ENCODE measurements around the gene AGPAT4. TPM values are rescaled to one million over a fixed set of nuclear protein-coding genes. Genes with fewer than 3 reads are reported as not detected.

AGPAT4 gene
- total and polyA plus RNA-seq, 2 of the 13 experiments (the other 11 are each of a cell fraction or from before 2014, with no cell fraction given), result 0.07 to 0.13 TPM

GRCh38 chr6:161116554-161116953 lies 157.3 kb downstream of the AGPAT4 start:
- no peak for FAIRE-seq
- 100% methylated on average over 4 of the region's 4 CpGs for WGBS (ENCODE audit: low lambda C conversion rate)
- POLR2A ChIA-PET, result no interaction called here
- Histone ChIP-seq H3K4me3 (replicated peaks in 1 of 3; ENCODE audit: insufficient read depth in 1 of 3, low read depth in 2 of 3, low read length in 3 of 3) (no peak overlapping the region), H3K9ac (ENCODE audit: insufficient read depth, low read depth, low read length) (no peak overlapping the region), H2AFZ (ENCODE audit: low read length) (no peak overlapping the region), H3K27ac (ENCODE audit: extremely low read length, insufficient read depth, low read length) (no peak overlapping the region), H3K4me2 (ENCODE audit: low read depth, low read length) (no peak overlapping the region), H3K79me2 (ENCODE audit: insufficient read depth, low read length) (no peaks in the 10 kb centered on the region), H3K9me3 (ENCODE audit: low read length) (peaks cover 16% of the 10 kb centered on the region; the same call in 1 of the 2 replicates), H3K27me3 (ENCODE audit: control insufficient read depth in 1 of 2, insufficient read depth in 2 of 2, low read length in 2 of 2) (no peaks in the 10 kb centered on the region), H4K20me1 (ENCODE audit: insufficient read depth, low read length) (no peaks in the 10 kb centered on the region), H3K4me1 (ENCODE audit: insufficient read depth, low read length) (no peaks in the 10 kb centered on the region), H3K36me3 (replicated peaks in 1 of 2; ENCODE audit: control insufficient read depth in 1 of 2, insufficient read depth in 2 of 2, low read length in 2 of 2) (peaks cover 14 to 68% of the 10 kb centered on the region in 2 experiments)
- in situ Hi-C loops (cut with HindIII; ENCODE audit: extremely low pct_ligation_motif_present, low pct_unique_long_range_greater_than_20kb), result no loop called here
- CTCF ChIA-PET (ENCODE audit: low intra/inter-chr PET ratio, low total read pairs), result no interaction called here
- ATAC-seq, result no peak
- DNase-seq (ENCODE audit: low spot score), result no peak
- intact Hi-C loops (cut with micrococcal nuclease; ENCODE audit: unreplicated experiment), result no loop called here
- TF ChIP-seq GATAD1 (CRISPR knock-in tag; IDR thresholded peaks at IDR 0.05) (no peak), TAF15 (IDR thresholded peaks at IDR 0.05; ENCODE audit: low read depth, low read length, poor library complexity, severe bottlenecking) (no peak), FOXO4 (CRISPR knock-in tag; conservative IDR thresholded peaks at IDR 0.05) (no peak), THAP9 (CRISPR knock-in tag; IDR thresholded peaks at IDR 0.05; ENCODE audit: borderline replicate concordance) (no peak), MTA3 (CRISPR knock-in tag; IDR thresholded peaks at IDR 0.05) (no peak), ZNF672 (CRISPR knock-in tag; IDR thresholded peaks at IDR 0.05) (no peak), ZNF784 (CRISPR knock-in tag; IDR thresholded peaks at IDR 0.05; ENCODE audit: borderline replicate concordance) (no peak)
- BruUV-seq (replicated peaks), result no TSS peak

Measured in HepG2 (cell line).